ENCODE data around the gene SLCO3A1.

Gene SLCO3A1

DNA sequence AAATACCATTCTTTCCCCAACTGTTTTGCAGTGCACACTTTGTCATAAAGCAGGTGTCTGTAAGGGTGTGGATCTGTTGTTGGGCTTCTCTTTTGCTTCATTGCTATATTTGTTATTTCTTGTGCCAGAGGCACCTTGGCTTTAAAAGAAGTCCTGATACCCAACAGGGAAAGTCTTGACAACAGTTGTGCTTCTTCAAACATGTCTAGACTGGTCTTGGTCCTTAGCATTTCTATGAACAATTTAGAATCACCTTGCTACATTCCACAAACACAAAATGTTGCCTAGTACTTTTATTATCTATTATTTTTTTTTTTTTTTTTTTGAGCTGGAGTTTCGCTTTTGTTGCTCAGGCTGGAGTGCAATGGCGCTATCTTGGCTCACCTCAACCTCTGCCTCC, 233.7 kb downstream of the SLCO3A1 start:
- H3K4me1 ChIP-seq (ENCODE audit: insufficient read depth, low read length, poor library complexity, severe bottlenecking), result no peaks in the 10 kb centered on the region
- no peaks in the 10 kb centered on the region for H3K9me3 ChIP-seq (ENCODE audit: insufficient read depth, low read depth, low read length)
- no peak overlapping the region for H3K9ac ChIP-seq (ENCODE audit: low read depth, low read length, poor library complexity, severe bottlenecking)
- H2AFZ ChIP-seq (ENCODE audit: low read length), result no peak overlapping the region
- no peaks in the 10 kb centered on the region for H3K27me3 ChIP-seq (ENCODE audit: insufficient read depth, low read length, poor library complexity, severe bottlenecking)
- H4K20me1 ChIP-seq (ENCODE audit: insufficient read depth, low read length, poor library complexity, severe bottlenecking), result no peaks in the 10 kb centered on the region
- H3K4me3 ChIP-seq (ENCODE audit: low read length, poor library complexity, severe bottlenecking), result no peak overlapping the region
- H3K4me2 ChIP-seq (ENCODE audit: low read depth, low read length, poor library complexity, severe bottlenecking), result no peak overlapping the region
- H3K79me2 ChIP-seq (ENCODE audit: insufficient read depth, low read length), result no peaks in the 10 kb centered on the region
- TF ChIP-seq EZH2phosphoT487 (IDR thresholded peaks at IDR 0.05; ENCODE audit: borderline replicate concordance), result no peak
- TF ChIP-seq, protein P1, sequence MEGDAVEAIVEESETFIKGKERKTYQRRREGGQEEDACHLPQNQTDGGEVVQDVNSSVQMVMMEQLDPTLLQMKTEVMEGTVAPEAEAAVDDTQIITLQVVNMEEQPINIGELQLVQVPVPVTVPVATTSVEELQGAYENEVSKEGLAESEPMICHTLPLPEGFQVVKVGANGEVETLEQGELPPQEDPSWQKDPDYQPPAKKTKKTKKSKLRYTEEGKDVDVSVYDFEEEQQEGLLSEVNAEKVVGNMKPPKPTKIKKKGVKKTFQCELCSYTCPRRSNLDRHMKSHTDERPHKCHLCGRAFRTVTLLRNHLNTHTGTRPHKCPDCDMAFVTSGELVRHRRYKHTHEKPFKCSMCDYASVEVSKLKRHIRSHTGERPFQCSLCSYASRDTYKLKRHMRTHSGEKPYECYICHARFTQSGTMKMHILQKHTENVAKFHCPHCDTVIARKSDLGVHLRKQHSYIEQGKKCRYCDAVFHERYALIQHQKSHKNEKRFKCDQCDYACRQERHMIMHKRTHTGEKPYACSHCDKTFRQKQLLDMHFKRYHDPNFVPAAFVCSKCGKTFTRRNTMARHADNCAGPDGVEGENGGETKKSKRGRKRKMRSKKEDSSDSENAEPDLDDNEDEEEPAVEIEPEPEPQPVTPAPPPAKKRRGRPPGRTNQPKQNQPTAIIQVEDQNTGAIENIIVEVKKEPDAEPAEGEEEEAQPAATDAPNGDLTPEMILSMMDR (conservative IDR thresholded peaks at IDR 0.05; ENCODE audit: low read length), result no peak
- H3F3A ChIP-seq (ENCODE audit: low read depth), result no peaks in the 10 kb centered on the region
- no peaks in the 10 kb centered on the region for H3K36me3 ChIP-seq (ENCODE audit: insufficient read depth, low read length)
- no peaks in the 10 kb centered on the region for H3K9me2 ChIP-seq (replicated peaks; ENCODE audit: low read depth, low read length)

GRCh38 chr15:92091155-92091734, 237.7 kb downstream of the SLCO3A1 start:
- Histone ChIP-seq H3F3A (ENCODE audit: low read depth) (no peaks in the 10 kb centered on the region), H3K4me1 (ENCODE audit: insufficient read depth, low read length, poor library complexity, severe bottlenecking) (peaks cover 20% of the 10 kb centered on the region), H3K4me2 (ENCODE audit: low read depth, low read length, poor library complexity, severe bottlenecking) (no peak overlapping the region), H3K9me2 (replicated peaks; ENCODE audit: low read depth, low read length) (no peaks in the 10 kb centered on the region), H4K20me1 (ENCODE audit: insufficient read depth, low read length, poor library complexity, severe bottlenecking) (no peaks in the 10 kb centered on the region), H3K36me3 (ENCODE audit: insufficient read depth, low read length) (no peaks in the 10 kb centered on the region), H3K79me2 (ENCODE audit: insufficient read depth, low read length) (no peaks in the 10 kb centered on the region), H3K27me3 (ENCODE audit: insufficient read depth, low read length, poor library complexity, severe bottlenecking) (no peaks in the 10 kb centered on the region), H3K9ac (ENCODE audit: low read depth, low read length, poor library complexity, severe bottlenecking) (no peak overlapping the region), H3K4me3 (ENCODE audit: low read length, poor library complexity, severe bottlenecking) (no peak overlapping the region), H2AFZ (ENCODE audit: low read length) (no peak overlapping the region), H3K9me3 (ENCODE audit: insufficient read depth, low read depth, low read length) (no peaks in the 10 kb centered on the region)
- TF ChIP-seq, protein P1 (conservative IDR thresholded peaks at IDR 0.05; ENCODE audit: low read length), result peak; percentile 83
- no peak for TF ChIP-seq EZH2phosphoT487 (IDR thresholded peaks at IDR 0.05; ENCODE audit: borderline replicate concordance)

DNA sequence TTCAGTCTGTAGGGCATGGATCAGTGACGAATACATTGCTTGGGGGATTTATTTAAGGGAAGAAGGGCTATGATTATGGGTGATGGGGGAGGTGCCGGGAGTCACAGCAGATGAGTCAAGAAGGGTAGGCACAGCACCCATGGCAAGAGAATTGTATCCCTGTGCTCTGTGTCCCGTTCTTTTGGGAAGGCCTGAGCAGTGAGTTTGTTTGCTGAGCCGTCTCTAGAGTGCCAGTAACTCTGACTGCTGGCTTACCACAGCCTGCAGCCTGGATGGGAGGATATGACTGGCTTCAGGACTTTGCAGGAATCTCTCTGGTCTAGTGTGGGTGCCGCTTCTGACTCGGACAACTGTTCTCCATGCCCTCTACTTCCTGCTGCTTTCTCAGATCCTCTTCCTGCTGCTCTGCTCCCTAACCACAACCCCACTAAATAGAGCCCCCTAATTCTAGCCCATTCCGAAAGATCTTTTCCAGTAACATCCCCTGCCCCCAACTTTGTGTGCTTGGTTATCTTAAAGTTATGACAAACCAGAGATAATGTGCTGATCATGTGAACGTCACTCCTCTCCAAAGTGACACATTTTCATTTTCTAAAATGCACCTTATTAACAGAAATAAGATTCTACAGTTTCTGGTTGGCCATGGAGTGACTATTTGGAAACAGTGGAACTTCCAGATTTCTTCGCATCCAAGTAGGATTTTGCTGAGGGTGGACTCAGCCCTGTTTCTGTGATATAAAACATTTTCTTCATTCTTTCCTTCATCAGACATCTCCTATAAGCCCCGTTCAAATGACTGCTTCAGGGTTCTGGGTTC, 239.0 kb downstream of the SLCO3A1 start:
- H4K20me1 ChIP-seq (ENCODE audit: insufficient read depth, low read length, poor library complexity, severe bottlenecking), result no peaks in the 10 kb centered on the region
- no peaks in the 10 kb centered on the region for H3K79me2 ChIP-seq (ENCODE audit: insufficient read depth, low read length)
- H3K9me2 ChIP-seq (replicated peaks; ENCODE audit: low read depth, low read length), result no peaks in the 10 kb centered on the region
- H3K4me3 ChIP-seq (ENCODE audit: low read length, poor library complexity, severe bottlenecking), result no peak overlapping the region
- peaks cover 31% of the 10 kb centered on the region for H3K4me1 ChIP-seq (ENCODE audit: insufficient read depth, low read length, poor library complexity, severe bottlenecking)
- H3K9me3 ChIP-seq (ENCODE audit: insufficient read depth, low read depth, low read length), result no peaks in the 10 kb centered on the region
- H3K4me2 ChIP-seq (ENCODE audit: low read depth, low read length, poor library complexity, severe bottlenecking), result no peak overlapping the region
- no peaks in the 10 kb centered on the region for H3K27me3 ChIP-seq (ENCODE audit: insufficient read depth, low read length, poor library complexity, severe bottlenecking)
- H3K36me3 ChIP-seq (ENCODE audit: insufficient read depth, low read length), result no peaks in the 10 kb centered on the region
- no peak overlapping the region for H2AFZ ChIP-seq (ENCODE audit: low read length)
- no peaks in the 10 kb centered on the region for H3F3A ChIP-seq (ENCODE audit: low read depth)
- no peak overlapping the region for H3K9ac ChIP-seq (ENCODE audit: low read depth, low read length, poor library complexity, severe bottlenecking)
- TF ChIP-seq EZH2phosphoT487 (IDR thresholded peaks at IDR 0.05; ENCODE audit: borderline replicate concordance), result no peak
- TF ChIP-seq, protein P1 (conservative IDR thresholded peaks at IDR 0.05; ENCODE audit: low read length), result no peak

All from Loucy (cell line).